CD8-positive, alpha-beta memory T cell (primary cell): ENCODE measurements around the gene EIF3C. TPM values are rescaled to one million over a fixed set of nuclear protein-coding genes. Genes with fewer than 3 reads are reported as not detected.
"Not testable (repeated sequence)": the region's sequence is repeated elsewhere in the genome, so short reads cannot be mapped to it uniquely, and the experiment has no call there.

ENCODE experiments used
- CTCF ChIA-PET: fragments of 350-600 bp; sonication (Branson Sonifier 250); formaldehyde crosslinking; loops from one replicate; lab custom pipeline; 2021; ENCODE audit warnings: antibody characterized with exemption; lab: Charles Lee
- POLR2A ChIA-PET: fragments of 350-600 bp; sonication (Branson Sonifier 250); formaldehyde crosslinking; loops from one replicate; lab custom pipeline; 2021; ENCODE audit warnings: antibody characterized with exemption; lab: Charles Lee
- DNase-seq, 5 donors: peaks; one replicate each; pipeline versions ENCODE4 v3.0.0 to v3.0.0-alpha.2; 2020 to 2022; ENCODE audit warnings: mixed read lengths in 1 of 5
- H3K27ac ChIP-seq: one replicate; pipeline ENCODE4 v1.7.0; 2013; ENCODE audit warnings: low read depth, mild to moderate bottlenecking, low read length, moderate library complexity
- H3K27me3 ChIP-seq: 2 replicates; pipeline ENCODE4 v1.7.0; 2013; ENCODE audit warnings: low read length, mild to moderate bottlenecking; ENCODE audit not compliant: insufficient read depth, poor library complexity, severe bottlenecking
- H3K36me3 ChIP-seq: 2 replicates; pipeline ENCODE4 v1.7.0; 2013; ENCODE audit warnings: mild to moderate bottlenecking, low read length, moderate library complexity; ENCODE audit not compliant: insufficient read depth
- H3K4me1 ChIP-seq: 2 replicates; pipeline ENCODE4 v1.7.0; 2013; ENCODE audit warnings: mild to moderate bottlenecking, low read length, moderate library complexity; ENCODE audit not compliant: insufficient read depth
- H3K4me3 ChIP-seq: 2 replicates; pipeline ENCODE4 v1.7.0; 2013; ENCODE audit warnings: mild to moderate bottlenecking, low read length
- H3K9me3 ChIP-seq: 2 replicates; pipeline ENCODE4 v1.7.0; 2013; ENCODE audit warnings: mild to moderate bottlenecking, low read length
- H3K27ac Mint-ChIP-seq, 8 donors: one replicate each; pipeline ENCODE4 v1.8.0; 2020 to 2021; ENCODE audit warnings: mixed read lengths in 8 of 8, mild to moderate bottlenecking in 6 of 8, inconsistent platforms in 3 of 8, moderate library complexity in 3 of 8
- H3K27me3 Mint-ChIP-seq, 2 donors: one replicate each; pipeline ENCODE4 v1.8.0; 2020 to 2021; ENCODE audit warnings: mixed read lengths in 2 of 2, mild to moderate bottlenecking in 1 of 2, moderate library complexity in 1 of 2
- H3K36me3 Mint-ChIP-seq, 3 donors: one replicate each; pipeline ENCODE4 v1.8.0; 2020 to 2021; ENCODE audit warnings: mixed read lengths in 3 of 3, inconsistent platforms in 1 of 3, mild to moderate bottlenecking in 1 of 3
- H3K4me1 Mint-ChIP-seq, 3 donors: one replicate each; pipeline ENCODE4 v1.8.0; 2020 to 2021; ENCODE audit warnings: mixed read lengths in 3 of 3, inconsistent platforms in 1 of 3, mild to moderate bottlenecking in 1 of 3
- H3K4me3 Mint-ChIP-seq, 7 donors: one replicate each; pipeline ENCODE4 v1.8.0; 2020 to 2021; ENCODE audit warnings: mixed read lengths in 7 of 7, mild to moderate bottlenecking in 6 of 7, moderate library complexity in 4 of 7, inconsistent platforms in 2 of 7
- H3K9me3 Mint-ChIP-seq, 5 donors: one replicate each; pipeline ENCODE4 v1.8.0; 2020 to 2022; ENCODE audit warnings: mixed read lengths in 5 of 5, mild to moderate bottlenecking in 3 of 5, moderate library complexity in 2 of 5, inconsistent platforms in 1 of 5
- polyA plus RNA-seq: library from polyadenylated mRNA; unstranded; fragments of 300-500 nt; fragmentation: Illumina TruSeq; gene quantifications from one replicate; pipeline ENCODE4 v1.2.3, GENCODE V29; 2021
- total RNA-seq, 2 experiments: library from RNA; stranded (reverse); gene quantifications; one replicate each; pipeline ENCODE4 v1.2.3, GENCODE V29; 2021

EIF3C gene
- total and polyA plus RNA-seq, 3 experiments from 2014 or later: 300 to 733 (median 701) TPM

- H3K27ac ChIP-seq, CTCF ChIA-PET, H3K27ac Mint-ChIP-seq, H3K36me3 Mint-ChIP-seq, H3K27me3 Mint-ChIP-seq, H3K4me1 ChIP-seq, POLR2A ChIA-PET, DNase-seq, H3K27me3 ChIP-seq, H3K9me3 ChIP-seq, H3K4me1 Mint-ChIP-seq, H3K36me3 ChIP-seq, H3K4me3 Mint-ChIP-seq, H3K9me3 Mint-ChIP-seq, H3K4me3 ChIP-seq: not testable (repeated sequence)
Measured at GRCh38 chr16:28782357-28782756, 71.1 kb downstream of the EIF3C start.

Other genes starting within 250 kb of the EIF3C start
- not detected for gene NPIPB7, start 239.1 kb upstream of the EIF3C start, total RNA-seq
- not detected for gene NPIPB7, start 239.1 kb upstream of the EIF3C start, polyA plus RNA-seq
- gene CLN3, start 219.4 kb upstream of the EIF3C start, total RNA-seq: 10 to 100 TPM; 32.5 to 38.2 TPM
- 36.1 TPM for gene CLN3, start 219.4 kb upstream of the EIF3C start, polyA plus RNA-seq
- gene APOBR, start 216.8 kb upstream of the EIF3C start, total RNA-seq: 1 to 10 TPM; 7.7 to 8.0 TPM
- gene APOBR, start 216.8 kb upstream of the EIF3C start, polyA plus RNA-seq: 4.9 TPM
- gene IL27, start 204.6 kb upstream of the EIF3C start, total RNA-seq: not detected
- not detected for gene IL27, start 204.6 kb upstream of the EIF3C start, polyA plus RNA-seq
- not detected for gene NUPR1, start 172.5 kb upstream of the EIF3C start, total RNA-seq
- gene NUPR1, start 172.5 kb upstream of the EIF3C start, polyA plus RNA-seq: not detected
- 10 to 100 TPM; 37.9 to 39.8 TPM for gene SGF29, start 157.5 kb upstream of the EIF3C start, total RNA-seq
- 56.9 TPM for gene SGF29, start 157.5 kb upstream of the EIF3C start, polyA plus RNA-seq
- under 1 TPM; 0.29 to 0.46 TPM for gene SULT1A2, start 114.4 kb upstream of the EIF3C start, total RNA-seq
- not detected for gene SULT1A2, start 114.4 kb upstream of the EIF3C start, polyA plus RNA-seq
- gene SULT1A1, start 101.4 kb upstream of the EIF3C start, total RNA-seq: 1 to 10 TPM; 5.9 to 7.4 TPM
- 7.3 TPM for gene SULT1A1, start 101.4 kb upstream of the EIF3C start, polyA plus RNA-seq
- 1 to 10 TPM; 1.3 to 1.4 TPM for gene NPIPB8, start 73.4 kb upstream of the EIF3C start, total RNA-seq
- gene NPIPB8, start 73.4 kb upstream of the EIF3C start, polyA plus RNA-seq: 0.60 TPM
- 1 to 10 TPM; 1.2 to 2.8 TPM for gene NPIPB9, start 40.3 kb downstream of the EIF3C start, total RNA-seq
- gene NPIPB9, start 40.3 kb downstream of the EIF3C start, polyA plus RNA-seq: not detected
- 100 to 1,000 TPM; 266 to 267 TPM for gene ATXN2L, start 111.5 kb downstream of the EIF3C start, total RNA-seq
- 31.0 TPM for gene ATXN2L, start 111.5 kb downstream of the EIF3C start, polyA plus RNA-seq
- 100 to 1,000 TPM; 320 to 347 TPM for gene TUFM, start 134.9 kb downstream of the EIF3C start, total RNA-seq
- 146 TPM for gene TUFM, start 134.9 kb downstream of the EIF3C start, polyA plus RNA-seq
- 10 to 100 TPM; 39.6 to 44.7 TPM for gene SH2B1, start 152.4 kb downstream of the EIF3C start, total RNA-seq
- gene SH2B1, start 152.4 kb downstream of the EIF3C start, polyA plus RNA-seq: 3.5 TPM
- gene ATP2A1, start 167.0 kb downstream of the EIF3C start, total RNA-seq: 1 to 10 TPM; 1.9 to 2.1 TPM
- not detected for gene ATP2A1, start 167.0 kb downstream of the EIF3C start, polyA plus RNA-seq
- 10 to 100 TPM; 20.8 to 21.7 TPM for gene RABEP2, start 213.8 kb downstream of the EIF3C start, total RNA-seq
- gene RABEP2, start 213.8 kb downstream of the EIF3C start, polyA plus RNA-seq: 6.6 TPM
- gene CD19, start 220.5 kb downstream of the EIF3C start, total RNA-seq: not detected
- gene CD19, start 220.5 kb downstream of the EIF3C start, polyA plus RNA-seq: not detected
- 10 to 100 TPM; 75.1 to 77.0 TPM for gene NFATC2IP, start 239.5 kb downstream of the EIF3C start, total RNA-seq
- 35.0 TPM for gene NFATC2IP, start 239.5 kb downstream of the EIF3C start, polyA plus RNA-seq